VCaP (cell line): ENCODE measurements around the gene ALDH1A1.
A peak's percentile ranks its signal among the peaks of the same experiment; 100 is the strongest.

Source experiments
- H3K27ac ChIP-seq: fragments of 450-650 bp; 2 replicates; pipeline ENCODE4 v1.5.1; 2017
- CTCF ChIP-seq: fragments of 450-650 bp; conservative IDR thresholded peaks from 2 replicates; pipeline ENCODE4 v1.5.1; 2017; ENCODE audit warnings: mild to moderate bottlenecking, moderate library complexity

ALDH1A1 gene

GRCh38 chr9:72952914-72953313, at the start of gene ALDH1A1:
ALDH1A1 (minus strand) TSS chr9:72953053; CDS start chr9:72953000, 53 bp downstream.
- H3K27ac ChIP-seq: peak within 1 kb of the TSS; percentile 53
- no peak for TF ChIP-seq CTCF

- no peak for TF ChIP-seq CTCF
- H3K27ac ChIP-seq: no peak overlapping the region
Observed at GRCh38 chr9:73001860-73002259, 49.0 kb upstream of the ALDH1A1 start.

DNA sequence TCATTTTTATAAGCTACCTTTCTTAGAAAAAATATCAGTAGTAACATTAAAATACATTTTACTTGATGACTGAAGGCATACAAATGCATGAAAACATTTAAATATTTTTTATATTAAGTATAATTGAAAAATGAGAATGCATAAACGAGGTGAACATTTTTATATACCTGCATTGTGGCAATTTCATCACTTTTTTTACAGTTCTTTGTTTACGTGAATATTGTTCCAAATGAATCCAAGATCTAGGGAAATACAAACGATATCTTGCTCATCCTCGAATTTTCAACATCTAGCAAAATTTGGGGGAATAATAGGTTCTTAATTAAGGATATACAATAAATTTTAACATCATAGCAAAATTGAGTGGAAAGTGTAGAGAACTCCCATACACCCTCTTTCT, 45.5 kb upstream of the ALDH1A1 start:
- no peak overlapping the region for H3K27ac ChIP-seq
- TF ChIP-seq CTCF: no peak

- H3K27ac ChIP-seq: peak overlapping the region; percentile 47
- TF ChIP-seq CTCF: no peak
Observed at GRCh38 chr9:72997387-72997995, 44.6 kb upstream of the ALDH1A1 start.

GRCh38 chr9:72996684-72997314, 43.9 kb upstream of the ALDH1A1 start:
- H3K27ac ChIP-seq: peak overlapping the region; percentile 47; the same call in 1 of the 2 replicates
- no peak for TF ChIP-seq CTCF

- no peak overlapping the region for H3K27ac ChIP-seq
- no peak for TF ChIP-seq CTCF
Observed at GRCh38 chr9:72996114-72996513, 43.3 kb upstream of the ALDH1A1 start.

GRCh38 chr9:72995131-72996024, 42.5 kb upstream of the ALDH1A1 start:
- TF ChIP-seq CTCF: no peak
- no peak overlapping the region for H3K27ac ChIP-seq
